ENCODE results near the gene SEZ6.

GRCh38 chr17:28968914-28969295 is 36.9 kb downstream of the SEZ6 start:
- TF ChIP-seq CTCF (IDR thresholded peaks at IDR 0.05; ENCODE audit: low read depth, low read length): no peak
- TF ChIP-seq EZH2phosphoT487 (IDR thresholded peaks at IDR 0.05; ENCODE audit: low read depth): no peak

All from OCI-LY3 (cell line).